SK-N-SH treated with all-trans-retinoic acid at 6 μM for 48 hours (cell line): Measurements from ENCODE around the gene AKT1.

Experiments used
- BACH2 ChIP-seq: fragments of 250-450 bp; sonication (Bioruptor Pico); IDR thresholded peaks from 2 replicates; pipeline ENCODE4 v1.9.0; 2021; ENCODE audit warnings: mild to moderate bottlenecking, borderline replicate concordance
- CREB5 ChIP-seq: fragments of 250-450 bp; sonication (Bioruptor Pico); IDR thresholded peaks from 2 replicates; pipeline ENCODE4 v1.5.1; 2020; ENCODE audit warnings: low read depth, mild to moderate bottlenecking, moderate library complexity
- CSRNP3 ChIP-seq: fragments of 250-450 bp; sonication (Bioruptor Pico); IDR thresholded peaks from 2 replicates; pipeline ENCODE4 v1.5.1; 2021; ENCODE audit warnings: mild to moderate bottlenecking, moderate library complexity
- ISL1 ChIP-seq: fragments of 250-450 bp; sonication (Bioruptor Pico); IDR thresholded peaks from 2 replicates; pipeline ENCODE4 v2.1.2; 2022; ENCODE audit warnings: mild to moderate bottlenecking, moderate library complexity
- OSR1 ChIP-seq: fragments of 250-450 bp; sonication (Bioruptor Pico); IDR thresholded peaks from 2 replicates; pipeline ENCODE4 v1.8.0; 2022; ENCODE audit warnings: moderate library complexity, mild to moderate bottlenecking, inconsistent platforms
- RARB ChIP-seq: fragments of 250-450 bp; sonication (Bioruptor Pico); IDR thresholded peaks from 2 replicates; pipeline ENCODE4 v1.8.0; 2021; ENCODE audit warnings: mild to moderate bottlenecking, moderate library complexity
- ZFP3 ChIP-seq: fragments of 250-450 bp; sonication (Bioruptor Pico); IDR thresholded peaks from 2 replicates; pipeline ENCODE4 v1.5.0; 2020; ENCODE audit warnings: mild to moderate bottlenecking, moderate library complexity
- ZFP30 ChIP-seq: fragments of 450-650 bp; formaldehyde crosslinking; IDR thresholded peaks from 2 replicates; pipeline ENCODE4 v1.5.0; 2022; ENCODE audit warnings: mild to moderate bottlenecking, moderate library complexity
- ZNF70 ChIP-seq: fragments of 450-650 bp; formaldehyde crosslinking; IDR thresholded peaks from 2 replicates; pipeline ENCODE4 v1.5.0; 2020; ENCODE audit warnings: mild to moderate bottlenecking, moderate library complexity
- TF ChIP-seq, protein P1 (sequence below): fragments of 250-450 bp; sonication (Bioruptor Pico); IDR thresholded peaks from 2 replicates; pipeline ENCODE4 v1.8.0; 2020; ENCODE audit warnings: mild to moderate bottlenecking, moderate library complexity, borderline replicate concordance
- TF ChIP-seq, protein P2 (sequence below): fragments of 250-450 bp; sonication (Bioruptor Pico); IDR thresholded peaks from 2 replicates; pipeline ENCODE4 v1.5.0; 2020; ENCODE audit warnings: mild to moderate bottlenecking, moderate library complexity
- TF ChIP-seq, protein P3 (sequence below): fragments of 250-450 bp; sonication (Bioruptor Pico); IDR thresholded peaks from 2 replicates; pipeline ENCODE4 v1.8.0; 2021; ENCODE audit warnings: low read depth, mild to moderate bottlenecking, moderate library complexity, borderline replicate concordance

DNA sequence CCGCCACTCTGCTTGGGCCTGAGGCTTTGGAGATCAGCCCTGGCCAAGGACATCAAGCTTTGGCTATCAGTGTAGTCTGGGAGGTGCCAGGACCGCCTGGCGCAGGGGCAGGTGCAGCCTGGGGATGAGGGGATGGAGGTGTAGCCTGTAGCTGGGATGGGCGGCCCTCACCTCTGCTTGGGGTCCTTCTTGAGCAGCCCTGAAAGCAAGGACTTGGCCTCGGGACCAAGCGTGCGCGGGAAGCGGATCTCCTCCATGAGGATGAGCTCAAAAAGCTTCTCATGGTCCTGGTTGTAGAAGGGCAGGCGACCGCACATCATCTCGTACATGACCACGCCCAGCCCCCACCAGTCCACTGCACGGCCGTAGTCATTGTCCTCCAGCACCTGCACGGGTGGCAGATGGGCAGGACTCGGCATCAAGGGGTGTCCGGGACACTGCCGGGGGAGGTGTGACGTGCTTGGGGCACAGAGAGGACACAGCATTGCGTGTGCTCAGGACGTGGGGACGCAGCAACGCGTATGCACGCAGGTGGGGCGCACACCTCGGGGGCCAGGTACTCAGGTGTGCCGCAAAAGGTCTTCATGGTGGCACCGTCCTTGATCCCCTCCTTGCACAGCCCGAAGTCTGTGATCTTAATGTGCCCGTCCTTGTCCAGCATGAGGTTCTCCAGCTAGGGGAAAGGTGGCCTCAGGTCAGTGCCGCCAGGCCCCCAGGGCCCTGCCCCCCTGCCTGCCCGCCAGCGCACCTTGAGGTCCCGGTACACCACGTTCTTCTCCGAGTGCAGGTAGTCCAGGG, 22.6 kb downstream of the AKT1 start:
- TF ChIP-seq CREB5 (no peak), ZFP30 (no peak), ZNF70 (CRISPR knock-in tag) (no peak), ISL1 (CRISPR knock-in tag) (no peak), RARB (CRISPR knock-in tag) (no peak), ZFP3 (CRISPR knock-in tag) (no peak), CSRNP3 (no peak), OSR1 (no peak), BACH2 (CRISPR knock-in tag) (no peak)
- TF ChIP-seq, protein P1, sequence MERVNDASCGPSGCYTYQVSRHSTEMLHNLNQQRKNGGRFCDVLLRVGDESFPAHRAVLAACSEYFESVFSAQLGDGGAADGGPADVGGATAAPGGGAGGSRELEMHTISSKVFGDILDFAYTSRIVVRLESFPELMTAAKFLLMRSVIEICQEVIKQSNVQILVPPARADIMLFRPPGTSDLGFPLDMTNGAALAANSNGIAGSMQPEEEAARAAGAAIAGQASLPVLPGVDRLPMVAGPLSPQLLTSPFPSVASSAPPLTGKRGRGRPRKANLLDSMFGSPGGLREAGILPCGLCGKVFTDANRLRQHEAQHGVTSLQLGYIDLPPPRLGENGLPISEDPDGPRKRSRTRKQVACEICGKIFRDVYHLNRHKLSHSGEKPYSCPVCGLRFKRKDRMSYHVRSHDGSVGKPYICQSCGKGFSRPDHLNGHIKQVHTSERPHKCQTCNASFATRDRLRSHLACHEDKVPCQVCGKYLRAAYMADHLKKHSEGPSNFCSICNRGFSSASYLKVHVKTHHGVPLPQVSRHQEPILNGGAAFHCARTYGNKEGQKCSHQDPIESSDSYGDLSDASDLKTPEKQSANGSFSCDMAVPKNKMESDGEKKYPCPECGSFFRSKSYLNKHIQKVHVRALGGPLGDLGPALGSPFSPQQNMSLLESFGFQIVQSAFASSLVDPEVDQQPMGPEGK (CRISPR knock-in tag): no peak
- TF ChIP-seq, protein P2, sequence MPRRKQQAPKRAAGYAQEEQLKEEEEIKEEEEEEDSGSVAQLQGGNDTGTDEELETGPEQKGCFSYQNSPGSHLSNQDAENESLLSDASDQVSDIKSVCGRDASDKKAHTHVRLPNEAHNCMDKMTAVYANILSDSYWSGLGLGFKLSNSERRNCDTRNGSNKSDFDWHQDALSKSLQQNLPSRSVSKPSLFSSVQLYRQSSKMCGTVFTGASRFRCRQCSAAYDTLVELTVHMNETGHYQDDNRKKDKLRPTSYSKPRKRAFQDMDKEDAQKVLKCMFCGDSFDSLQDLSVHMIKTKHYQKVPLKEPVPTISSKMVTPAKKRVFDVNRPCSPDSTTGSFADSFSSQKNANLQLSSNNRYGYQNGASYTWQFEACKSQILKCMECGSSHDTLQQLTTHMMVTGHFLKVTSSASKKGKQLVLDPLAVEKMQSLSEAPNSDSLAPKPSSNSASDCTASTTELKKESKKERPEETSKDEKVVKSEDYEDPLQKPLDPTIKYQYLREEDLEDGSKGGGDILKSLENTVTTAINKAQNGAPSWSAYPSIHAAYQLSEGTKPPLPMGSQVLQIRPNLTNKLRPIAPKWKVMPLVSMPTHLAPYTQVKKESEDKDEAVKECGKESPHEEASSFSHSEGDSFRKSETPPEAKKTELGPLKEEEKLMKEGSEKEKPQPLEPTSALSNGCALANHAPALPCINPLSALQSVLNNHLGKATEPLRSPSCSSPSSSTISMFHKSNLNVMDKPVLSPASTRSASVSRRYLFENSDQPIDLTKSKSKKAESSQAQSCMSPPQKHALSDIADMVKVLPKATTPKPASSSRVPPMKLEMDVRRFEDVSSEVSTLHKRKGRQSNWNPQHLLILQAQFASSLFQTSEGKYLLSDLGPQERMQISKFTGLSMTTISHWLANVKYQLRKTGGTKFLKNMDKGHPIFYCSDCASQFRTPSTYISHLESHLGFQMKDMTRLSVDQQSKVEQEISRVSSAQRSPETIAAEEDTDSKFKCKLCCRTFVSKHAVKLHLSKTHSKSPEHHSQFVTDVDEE (CRISPR knock-in tag): no peak
- TF ChIP-seq, protein P3, sequence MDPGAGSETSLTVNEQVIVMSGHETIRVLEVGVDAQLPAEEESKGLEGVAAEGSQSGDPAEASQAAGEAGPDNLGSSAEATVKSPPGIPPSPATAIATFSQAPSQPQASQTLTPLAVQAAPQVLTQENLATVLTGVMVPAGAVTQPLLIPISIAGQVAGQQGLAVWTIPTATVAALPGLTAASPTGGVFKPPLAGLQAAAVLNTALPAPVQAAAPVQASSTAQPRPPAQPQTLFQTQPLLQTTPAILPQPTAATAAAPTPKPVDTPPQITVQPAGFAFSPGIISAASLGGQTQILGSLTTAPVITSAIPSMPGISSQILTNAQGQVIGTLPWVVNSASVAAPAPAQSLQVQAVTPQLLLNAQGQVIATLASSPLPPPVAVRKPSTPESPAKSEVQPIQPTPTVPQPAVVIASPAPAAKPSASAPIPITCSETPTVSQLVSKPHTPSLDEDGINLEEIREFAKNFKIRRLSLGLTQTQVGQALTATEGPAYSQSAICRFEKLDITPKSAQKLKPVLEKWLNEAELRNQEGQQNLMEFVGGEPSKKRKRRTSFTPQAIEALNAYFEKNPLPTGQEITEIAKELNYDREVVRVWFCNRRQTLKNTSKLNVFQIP (CRISPR knock-in tag): no peak
